ENCODE data around the gene GALNT2.

Gene GALNT2

DNA sequence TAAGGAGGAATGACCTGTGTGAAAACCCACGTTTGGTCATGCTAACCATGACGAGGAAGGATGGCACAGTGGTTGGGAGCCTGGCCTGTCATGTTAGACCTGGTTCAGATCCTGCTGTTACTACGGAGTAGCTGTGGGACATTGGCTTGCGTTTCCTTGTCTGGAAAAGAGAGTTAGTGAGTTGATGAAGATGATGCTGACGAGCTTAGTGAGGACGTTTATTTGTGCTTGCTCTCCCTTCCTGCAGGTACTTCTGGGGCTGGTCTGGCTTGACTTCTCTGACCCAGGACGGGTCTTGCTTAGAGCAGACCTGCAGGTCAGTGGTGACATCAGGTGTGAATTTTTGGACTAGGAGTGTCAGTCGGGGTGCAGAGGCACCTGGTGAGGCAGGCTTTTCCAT lies 14.7 kb downstream of the GALNT2 start:
- DNase-seq (ENCODE audit: low read depth): no peak
- no peak overlapping the region for H3K4me3 ChIP-seq (ENCODE audit: low read length)
- TF ChIP-seq, protein P1, sequence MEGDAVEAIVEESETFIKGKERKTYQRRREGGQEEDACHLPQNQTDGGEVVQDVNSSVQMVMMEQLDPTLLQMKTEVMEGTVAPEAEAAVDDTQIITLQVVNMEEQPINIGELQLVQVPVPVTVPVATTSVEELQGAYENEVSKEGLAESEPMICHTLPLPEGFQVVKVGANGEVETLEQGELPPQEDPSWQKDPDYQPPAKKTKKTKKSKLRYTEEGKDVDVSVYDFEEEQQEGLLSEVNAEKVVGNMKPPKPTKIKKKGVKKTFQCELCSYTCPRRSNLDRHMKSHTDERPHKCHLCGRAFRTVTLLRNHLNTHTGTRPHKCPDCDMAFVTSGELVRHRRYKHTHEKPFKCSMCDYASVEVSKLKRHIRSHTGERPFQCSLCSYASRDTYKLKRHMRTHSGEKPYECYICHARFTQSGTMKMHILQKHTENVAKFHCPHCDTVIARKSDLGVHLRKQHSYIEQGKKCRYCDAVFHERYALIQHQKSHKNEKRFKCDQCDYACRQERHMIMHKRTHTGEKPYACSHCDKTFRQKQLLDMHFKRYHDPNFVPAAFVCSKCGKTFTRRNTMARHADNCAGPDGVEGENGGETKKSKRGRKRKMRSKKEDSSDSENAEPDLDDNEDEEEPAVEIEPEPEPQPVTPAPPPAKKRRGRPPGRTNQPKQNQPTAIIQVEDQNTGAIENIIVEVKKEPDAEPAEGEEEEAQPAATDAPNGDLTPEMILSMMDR (IDR thresholded peaks at IDR 0.05; ENCODE audit: insufficient read depth, low read depth, low read length, missing control alignments): no peak

DNA sequence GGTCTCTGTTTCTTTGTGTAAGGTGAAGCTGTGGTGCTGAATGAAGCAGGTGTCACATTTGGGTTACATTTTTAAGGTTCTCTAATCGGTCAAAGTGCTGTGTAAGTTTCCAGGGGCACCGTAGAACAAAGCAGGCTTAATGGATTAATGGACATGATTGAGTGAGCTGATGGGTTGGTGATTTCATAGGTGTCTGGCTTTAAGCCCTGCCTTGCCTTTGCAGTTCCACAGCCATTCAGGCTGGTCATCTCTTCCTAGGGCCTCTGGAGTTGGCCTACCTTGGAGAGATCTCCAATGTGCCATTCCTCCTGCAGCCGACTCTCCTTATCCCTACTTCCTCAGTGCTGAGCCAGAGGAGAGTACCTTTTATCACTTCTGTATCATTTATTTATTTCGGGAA lies 15.2 kb downstream of the GALNT2 start:
- DNase-seq (ENCODE audit: low read depth): no peak
- H3K4me3 ChIP-seq (ENCODE audit: low read length): no peak overlapping the region
- TF ChIP-seq, protein P1 (IDR thresholded peaks at IDR 0.05; ENCODE audit: insufficient read depth, low read depth, low read length, missing control alignments): no peak

DNA sequence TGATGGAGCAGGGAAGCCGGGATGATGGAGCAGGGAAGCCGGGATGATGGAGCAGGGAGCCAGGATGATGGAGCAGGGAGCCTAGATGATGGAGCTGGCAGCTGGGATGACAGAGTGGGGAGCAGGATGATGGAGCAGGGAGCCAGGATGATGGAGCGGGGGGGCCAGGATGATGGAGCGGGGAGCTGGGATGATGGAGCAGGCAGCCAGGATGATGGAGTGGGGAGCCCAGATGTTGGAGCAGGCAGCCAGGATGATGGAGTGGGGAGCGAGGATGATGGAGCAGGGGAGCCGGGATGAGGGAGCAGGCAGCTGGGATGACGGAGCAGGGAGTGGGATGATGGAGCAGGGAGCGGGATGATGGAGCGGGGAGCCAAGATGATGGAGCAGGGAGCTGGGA lies 16.0 kb downstream of the GALNT2 start:
- TF ChIP-seq, protein P1 (IDR thresholded peaks at IDR 0.05; ENCODE audit: insufficient read depth, low read depth, low read length, missing control alignments): no peak
- no peak overlapping the region for H3K4me3 ChIP-seq (ENCODE audit: low read length)
- DNase-seq (ENCODE audit: low read depth): no peak

DNA sequence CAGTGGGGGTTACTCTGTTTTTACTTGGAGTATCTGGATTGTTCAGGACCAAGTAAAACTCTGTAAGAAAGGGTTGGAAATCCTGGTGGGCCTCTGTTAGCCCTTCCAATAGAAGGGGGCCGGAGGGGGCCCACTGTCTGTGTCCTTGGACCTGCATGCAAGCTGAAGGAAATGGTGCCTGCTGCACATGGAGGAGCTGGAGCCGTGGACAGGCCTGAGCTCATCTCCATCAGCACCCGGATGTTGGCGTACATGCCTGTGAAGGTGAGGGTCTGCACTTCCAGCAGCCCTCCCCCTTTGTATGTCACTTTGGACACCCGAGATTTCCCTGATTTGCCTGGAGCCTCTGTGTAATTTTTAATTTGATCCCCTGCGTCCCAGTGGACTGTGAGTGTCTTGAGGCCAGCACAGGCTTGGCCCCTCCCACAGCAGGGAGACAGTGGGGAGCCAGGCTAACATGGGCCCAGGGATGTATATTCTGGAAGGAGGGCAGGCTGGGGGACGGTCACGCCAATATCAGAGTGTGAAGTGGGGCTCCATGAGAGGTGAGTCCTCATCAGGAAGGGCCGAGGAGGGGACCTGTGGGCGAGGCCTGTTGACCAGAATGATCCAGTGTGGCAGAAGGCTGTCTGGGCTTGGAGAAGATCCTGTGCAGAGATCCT lies 16.8 kb downstream of the GALNT2 start:
- TF ChIP-seq, protein P1 (IDR thresholded peaks at IDR 0.05; ENCODE audit: insufficient read depth, low read depth, low read length, missing control alignments): no peak
- DNase-seq (ENCODE audit: low read depth): no peak
- no peak overlapping the region for H3K4me3 ChIP-seq (ENCODE audit: low read length)

DNA sequence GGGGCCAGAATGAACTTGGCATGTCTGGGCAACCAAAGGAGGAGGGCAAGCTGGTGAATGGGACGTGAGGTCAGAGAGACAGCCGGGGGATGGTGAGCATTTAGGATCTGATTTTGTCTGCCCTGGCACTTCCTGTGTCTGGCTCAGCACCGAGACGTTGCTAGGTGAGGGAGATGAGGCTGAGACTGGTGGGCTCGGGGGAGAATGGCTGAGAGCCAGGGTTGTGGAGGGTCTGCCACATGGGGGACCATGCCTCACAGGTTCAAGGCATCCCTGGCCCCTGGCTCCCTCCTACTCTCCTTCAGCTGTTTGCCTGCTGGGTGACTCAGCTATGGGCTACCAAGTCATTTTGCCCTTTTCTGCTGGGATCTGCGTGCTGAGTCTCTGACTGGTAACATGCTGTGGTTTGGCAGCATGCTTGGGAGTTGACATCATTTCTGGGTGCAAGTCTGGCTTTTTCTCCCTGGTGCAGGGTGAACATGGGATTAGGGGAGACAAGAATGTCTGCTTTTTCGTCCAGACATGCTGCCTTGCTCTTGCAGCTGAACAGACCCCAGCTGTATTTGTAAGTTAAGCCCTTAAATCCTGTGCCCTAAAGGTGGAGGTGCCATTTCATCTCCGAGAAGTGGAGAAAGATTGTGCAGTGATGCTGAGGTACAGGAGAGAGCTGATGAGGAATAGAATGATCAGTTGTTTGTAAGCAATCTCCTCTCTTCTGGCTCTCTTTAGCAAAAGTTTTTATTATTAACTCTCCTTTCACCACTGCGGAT lies 17.6 kb downstream of the GALNT2 start:
- DNase-seq (ENCODE audit: low read depth): peak; percentile 99
- TF ChIP-seq, protein P1 (IDR thresholded peaks at IDR 0.05; ENCODE audit: insufficient read depth, low read depth, low read length, missing control alignments): peak; percentile 1

DNA sequence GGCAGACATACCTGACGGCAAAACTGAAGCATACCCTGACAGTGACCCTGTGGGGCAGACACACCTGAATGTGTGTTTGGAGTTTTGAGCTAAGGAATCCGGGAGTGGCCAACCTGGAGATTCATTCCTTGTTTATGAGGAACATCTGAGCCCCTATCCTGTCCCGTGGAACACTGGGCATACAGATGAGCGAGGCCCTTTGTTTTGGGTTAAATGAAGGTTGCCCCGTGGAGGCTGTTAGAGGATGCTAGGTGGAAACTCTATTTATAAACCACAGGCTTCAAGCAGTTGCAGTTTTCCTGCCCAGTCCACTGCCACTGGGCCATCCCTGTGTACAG lies 18.1 kb downstream of the GALNT2 start:
- H3K4me3 ChIP-seq (ENCODE audit: low read length): peak overlapping the region; percentile 11
- DNase-seq (ENCODE audit: low read depth): peak; percentile 64
- TF ChIP-seq, protein P1 (IDR thresholded peaks at IDR 0.05; ENCODE audit: insufficient read depth, low read depth, low read length, missing control alignments): no peak

More for the DNA sequence above, 17.6 kb downstream of the GALNT2 start:
- peak overlapping the region; percentile 11 for H3K4me3 ChIP-seq (ENCODE audit: low read length)

All from epithelial cell of esophagus (primary cell).